Measurements from ENCODE around the gene UQCRC1.
A peak's percentile ranks its signal among the peaks of the same experiment; 100 is the strongest.

UQCRC1 gene

GRCh38 chr3:48609088-48610005 lies at the start of gene UQCRC1:
UQCRC1 (minus strand) TSS chr3:48609646; CDS start chr3:48609620, 26 bp downstream.
- peak; percentile 35 to 63 for DNase-seq

GRCh38 chr3:48656841-48657281 lies 47.4 kb upstream of the UQCRC1 start:
- DNase-seq, result no peak

GRCh38 chr3:48656061-48656840 lies 46.8 kb upstream of the UQCRC1 start:
- DNase-seq, result no peak

DNA sequence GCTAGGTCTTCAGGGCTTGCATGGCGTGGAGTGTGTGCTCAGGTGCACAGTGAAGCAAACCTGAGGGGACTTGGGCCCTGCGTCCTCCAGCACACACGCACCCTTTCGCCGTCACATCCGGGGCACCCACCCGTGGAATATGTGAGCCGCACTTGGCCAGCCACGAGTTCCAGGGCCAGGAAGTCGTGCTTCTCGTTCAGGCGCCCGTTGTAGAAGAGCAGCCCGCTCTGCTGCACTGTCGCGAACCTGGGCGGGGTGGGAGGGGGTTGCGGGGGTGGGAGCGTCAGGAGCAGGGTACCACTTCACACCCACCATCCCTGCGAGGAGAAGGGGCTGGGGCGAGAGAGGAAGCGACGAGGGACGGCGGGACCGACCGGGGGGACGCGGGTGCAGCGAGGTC lies 46.2 kb upstream of the UQCRC1 start:
- no peak for DNase-seq

DNA sequence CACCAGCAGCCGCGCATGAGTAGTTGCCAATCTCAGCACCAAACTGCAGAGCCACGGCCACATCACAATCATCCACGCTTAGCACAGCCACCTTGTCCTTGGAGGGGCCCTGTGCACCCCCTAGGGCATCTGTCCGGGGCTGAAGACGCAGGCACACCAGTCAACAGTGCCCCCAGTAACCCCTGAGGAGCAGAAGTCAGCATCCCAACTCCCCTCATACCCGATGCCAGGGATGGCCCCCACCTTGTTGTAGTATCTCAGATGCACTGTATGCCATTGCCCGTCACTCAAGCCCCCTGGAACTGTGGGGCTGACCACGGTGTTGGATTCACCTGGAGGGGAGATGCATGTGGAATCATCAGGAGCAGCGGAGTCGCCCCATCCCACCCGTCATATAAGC lies 45.6 kb upstream of the UQCRC1 start:
- no peak for DNase-seq

DNA sequence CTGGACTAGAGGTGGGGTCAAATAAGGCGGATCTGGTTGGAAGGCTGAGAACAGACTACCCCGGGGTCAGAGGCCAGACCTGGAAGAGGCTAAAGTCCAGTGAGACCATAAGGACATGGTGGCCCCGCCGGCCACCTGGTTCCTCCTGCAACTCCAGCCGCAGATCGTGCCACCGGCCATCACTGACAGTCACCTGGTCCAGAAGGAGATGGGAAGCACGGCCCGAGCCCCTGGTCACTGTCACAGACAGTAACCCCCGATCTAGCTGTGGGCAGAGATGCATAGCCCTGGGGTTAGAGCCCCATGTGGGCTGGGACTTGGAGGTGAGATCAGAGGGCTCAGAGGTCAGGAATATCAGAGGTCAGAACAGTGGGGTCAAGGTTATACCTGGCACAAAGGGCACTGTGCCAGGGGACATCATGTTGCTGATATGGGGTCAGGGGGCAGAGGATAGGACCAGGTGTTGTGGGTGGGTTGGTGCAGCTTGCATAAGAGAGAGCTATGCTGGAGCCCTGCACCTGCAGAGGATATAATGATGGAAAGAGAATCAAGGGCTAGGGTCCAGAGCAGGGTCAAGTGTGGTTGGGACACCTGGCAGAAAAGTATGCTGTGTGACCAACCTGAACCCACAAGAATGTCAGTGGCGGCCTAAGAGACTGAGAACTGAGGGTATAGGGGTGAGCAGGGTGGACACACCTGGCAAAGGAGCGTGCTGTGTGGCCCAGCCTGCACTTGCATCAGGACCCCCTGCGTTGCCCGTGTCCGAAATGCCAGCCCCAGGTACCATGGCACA lies 43.7 kb upstream of the UQCRC1 start:
- no peak for DNase-seq

DNA sequence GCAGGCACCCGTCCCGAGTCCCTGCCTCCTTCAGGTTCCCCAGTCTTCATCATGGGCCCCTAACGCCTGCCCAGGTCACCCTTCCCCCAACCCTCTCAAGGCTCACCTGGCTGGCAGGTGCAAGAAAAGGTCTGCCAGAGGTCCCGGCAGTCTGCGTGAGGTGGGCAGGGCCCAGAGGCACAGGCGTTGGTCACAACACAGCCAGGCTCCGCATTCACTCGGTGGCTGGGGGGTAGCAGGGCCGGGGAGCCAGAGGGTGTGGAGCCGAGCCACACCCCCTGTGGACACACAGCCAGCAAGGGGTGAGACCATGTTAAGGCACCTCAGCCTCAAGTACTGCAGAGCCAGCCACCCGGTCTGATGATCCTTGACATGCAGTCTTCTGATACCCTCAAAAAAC lies 42.3 kb upstream of the UQCRC1 start:
- DNase-seq, result no peak

DNA sequence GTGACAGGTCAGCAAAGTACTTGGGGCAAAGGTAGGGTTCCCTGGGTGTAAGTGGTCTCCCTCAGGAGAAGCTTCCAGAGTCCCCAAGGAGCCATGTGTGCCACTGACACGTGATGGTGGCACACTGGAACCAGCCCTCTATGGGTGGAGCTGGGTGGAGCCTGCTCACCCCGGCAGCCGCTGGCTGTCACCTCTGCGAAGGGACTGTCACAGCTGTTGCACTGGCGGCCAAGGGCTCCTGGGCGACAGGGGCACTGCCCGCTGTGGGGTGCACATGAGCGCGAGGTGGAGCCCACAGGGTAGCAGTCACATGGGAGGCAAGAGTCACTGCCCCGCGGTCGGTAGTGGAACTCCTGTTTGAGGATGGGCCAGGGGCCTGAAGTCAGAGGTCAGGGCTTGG lies 41.3 kb upstream of the UQCRC1 start:
- no peak for DNase-seq

GRCh38 chr3:48648188-48648850 lies 38.9 kb upstream of the UQCRC1 start:
- no peak for DNase-seq

- no peak for DNase-seq
Observed at GRCh38 chr3:48647714-48648113, 38.3 kb upstream of the UQCRC1 start.

DNA sequence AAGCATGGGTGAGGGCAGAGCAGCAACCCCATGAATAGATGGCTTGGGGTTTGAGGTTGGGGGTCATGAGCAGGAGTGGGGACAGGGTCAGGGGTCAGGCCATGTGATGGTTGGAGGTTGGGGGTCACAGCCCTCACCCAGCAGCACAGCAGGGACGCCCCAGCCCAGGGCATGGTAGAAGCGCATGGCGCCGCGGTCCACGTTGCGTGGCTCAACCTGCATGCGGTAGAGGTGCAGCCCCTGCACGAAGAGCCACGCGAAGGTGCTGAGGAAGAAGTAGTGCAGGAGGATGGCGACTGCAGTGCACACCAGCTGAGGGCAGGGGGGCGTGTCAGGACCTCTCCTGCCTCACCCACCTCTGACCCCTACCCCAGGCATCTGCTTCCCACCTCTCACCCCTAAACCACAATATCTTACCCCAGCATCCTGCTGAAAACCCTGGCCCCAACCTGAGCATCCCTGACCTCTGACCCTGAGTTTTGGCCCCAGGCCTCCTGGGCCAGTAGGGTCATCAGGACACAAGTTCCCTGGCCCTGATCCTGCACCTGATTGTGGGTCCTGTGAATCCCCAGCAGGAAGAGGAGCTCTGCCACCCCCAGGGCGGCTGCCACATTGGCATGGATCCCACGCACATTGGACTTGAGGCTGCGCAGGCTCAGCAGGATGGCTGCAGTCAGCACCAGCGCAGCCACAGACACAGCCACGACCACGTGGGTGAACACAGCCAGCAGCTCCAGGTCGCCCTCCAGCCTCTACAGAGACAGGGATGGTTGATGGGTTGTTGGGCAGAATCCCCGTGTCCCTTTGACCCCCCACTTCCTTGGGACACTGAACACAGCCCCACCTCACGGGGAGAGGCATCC lies 35.7 kb upstream of the UQCRC1 start:
- DNase-seq, result no peak

- DNase-seq, result no peak
Observed at GRCh38 chr3:48642605-48643004, 33.2 kb upstream of the UQCRC1 start.

DNA sequence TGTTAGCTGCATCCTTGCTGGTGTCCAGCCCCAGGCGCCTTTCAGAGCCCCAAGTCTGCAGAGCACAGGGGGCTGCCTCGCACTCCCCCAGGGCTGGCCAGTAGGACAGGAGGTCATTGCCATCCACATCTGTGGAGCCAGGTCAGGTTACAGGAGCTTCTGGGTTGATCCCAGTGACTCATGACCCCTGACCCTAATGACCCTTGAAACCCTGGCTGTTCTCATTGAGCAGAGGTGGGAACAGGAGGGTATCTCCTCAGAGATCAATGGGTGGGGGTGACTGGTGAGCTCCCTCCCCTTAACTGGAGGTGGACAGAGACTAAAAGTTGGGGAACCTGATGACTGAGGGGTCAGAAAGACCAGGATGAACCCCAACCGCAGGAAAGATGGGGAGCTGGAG lies 31.9 kb upstream of the UQCRC1 start:
- DNase-seq, result no peak

GRCh38 chr3:48639944-48640606 lies 30.6 kb upstream of the UQCRC1 start:
- DNase-seq, result no peak

- no peak for DNase-seq
Observed at GRCh38 chr3:48637305-48637704, 27.9 kb upstream of the UQCRC1 start.

DNA sequence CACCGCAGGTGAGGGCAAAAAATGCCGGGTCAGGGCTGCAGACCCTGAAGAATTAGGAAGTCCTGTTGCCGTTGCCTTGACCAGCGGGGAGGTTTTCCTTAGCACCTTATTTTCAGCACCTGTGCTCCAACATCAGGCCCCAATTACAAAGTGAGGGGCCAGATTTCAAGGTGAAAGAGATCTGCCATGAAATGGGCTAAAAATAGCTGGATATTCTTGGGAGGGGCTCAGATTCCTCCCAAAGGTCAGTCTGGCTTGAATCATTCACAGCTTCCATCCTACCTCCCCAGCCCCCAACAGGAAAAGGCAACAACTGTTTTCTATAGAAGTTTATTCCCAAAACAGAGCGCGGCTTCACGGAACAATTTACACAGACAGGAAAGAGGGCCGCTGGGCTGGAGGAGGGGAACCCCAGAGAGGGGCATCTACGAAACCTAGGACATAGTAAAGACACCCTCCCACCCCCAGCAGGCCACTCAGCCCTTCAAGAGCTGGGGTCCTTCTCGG lies 26.8 kb upstream of the UQCRC1 start:
- DNase-seq, result no peak

GRCh38 chr3:48635222-48636021 lies 26.0 kb upstream of the UQCRC1 start, which contains the start of gene SLC26A6:
SLC26A6 (minus strand) TSS chr3:48635461; CDS start chr3:48635393, 68 bp downstream.
- DNase-seq, result peak; percentile 51 to 86

- DNase-seq, result no peak
Observed at GRCh38 chr3:48634661-48635221, 25.3 kb upstream of the UQCRC1 start.

- no peak for DNase-seq
Observed at GRCh38 chr3:48633743-48634142, 24.3 kb upstream of the UQCRC1 start.

Data from cerebellar nuclear complex (tissue), 1 donor.